Measurements from ENCODE around the gene HDAC9. TPM values are rescaled to one million over a fixed set of nuclear protein-coding genes. Genes with fewer than 3 reads are reported as not detected.

Gene HDAC9
- polyA plus RNA-seq, 1 of the 3 experiments (the other 2 are of a cell fraction) = 11.6 TPM

DNA sequence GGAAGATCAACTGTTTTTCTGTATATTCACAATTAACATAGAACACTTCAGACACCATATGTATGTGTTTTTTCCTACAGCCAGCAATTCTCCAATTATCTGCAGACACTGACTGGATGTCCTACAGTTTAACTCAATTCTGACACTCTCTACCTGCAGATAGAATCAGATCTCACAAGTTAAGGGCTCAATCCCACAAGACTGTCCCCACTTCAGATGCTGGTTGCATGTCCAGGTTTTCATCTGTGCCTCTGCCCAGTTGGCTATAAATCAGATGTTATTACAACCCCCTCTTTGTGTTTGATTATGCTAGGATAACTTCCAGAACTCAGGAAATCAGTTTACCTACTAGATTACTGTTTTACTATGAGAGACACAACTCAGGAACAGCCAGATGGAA, 326.0 kb downstream of the HDAC9 start (continued):
- TF ChIP-seq, protein P1, sequence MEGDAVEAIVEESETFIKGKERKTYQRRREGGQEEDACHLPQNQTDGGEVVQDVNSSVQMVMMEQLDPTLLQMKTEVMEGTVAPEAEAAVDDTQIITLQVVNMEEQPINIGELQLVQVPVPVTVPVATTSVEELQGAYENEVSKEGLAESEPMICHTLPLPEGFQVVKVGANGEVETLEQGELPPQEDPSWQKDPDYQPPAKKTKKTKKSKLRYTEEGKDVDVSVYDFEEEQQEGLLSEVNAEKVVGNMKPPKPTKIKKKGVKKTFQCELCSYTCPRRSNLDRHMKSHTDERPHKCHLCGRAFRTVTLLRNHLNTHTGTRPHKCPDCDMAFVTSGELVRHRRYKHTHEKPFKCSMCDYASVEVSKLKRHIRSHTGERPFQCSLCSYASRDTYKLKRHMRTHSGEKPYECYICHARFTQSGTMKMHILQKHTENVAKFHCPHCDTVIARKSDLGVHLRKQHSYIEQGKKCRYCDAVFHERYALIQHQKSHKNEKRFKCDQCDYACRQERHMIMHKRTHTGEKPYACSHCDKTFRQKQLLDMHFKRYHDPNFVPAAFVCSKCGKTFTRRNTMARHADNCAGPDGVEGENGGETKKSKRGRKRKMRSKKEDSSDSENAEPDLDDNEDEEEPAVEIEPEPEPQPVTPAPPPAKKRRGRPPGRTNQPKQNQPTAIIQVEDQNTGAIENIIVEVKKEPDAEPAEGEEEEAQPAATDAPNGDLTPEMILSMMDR (IDR thresholded peaks at IDR 0.05) = no peak
- TF ChIP-seq RFX5 (IDR thresholded peaks at IDR 0.05; ENCODE audit: low read length) (no peak), RAD21 (IDR thresholded peaks at IDR 0.05; ENCODE audit: low read length) (peak; percentile 9; the same call in 1 of the 2 replicates), ELF1 (IDR thresholded peaks at IDR 0.05) (no peak), MXI1 (IDR thresholded peaks at IDR 0.05; ENCODE audit: low read depth, low read length) (0 out of 2 replicates have a peak, but pooled peaks have one; percentile 10), RCOR1 (IDR thresholded peaks at IDR 0.05; ENCODE audit: low read length) (peak; percentile 54; the same call in 1 of the 2 replicates), TAF1 (IDR thresholded peaks at IDR 0.05; ENCODE audit: borderline replicate concordance, low read depth, low read length) (no peak), EP300 (IDR thresholded peaks at IDR 0.05; ENCODE audit: borderline replicate concordance in 1 of 2, low read depth in 1 of 2, low read length in 1 of 2) (peak in 1 of 2 experiments; percentile 89; a peak in 2 of 4 replicates), FOXJ3 (CRISPR knock-in tag; IDR thresholded peaks at IDR 0.05) (peak; percentile 48; the same call in 1 of the 2 replicates), MEF2A (IDR thresholded peaks at IDR 0.05; ENCODE audit: borderline replicate concordance, low read depth) (no peak)
- TF ChIP-seq, protein P2, sequence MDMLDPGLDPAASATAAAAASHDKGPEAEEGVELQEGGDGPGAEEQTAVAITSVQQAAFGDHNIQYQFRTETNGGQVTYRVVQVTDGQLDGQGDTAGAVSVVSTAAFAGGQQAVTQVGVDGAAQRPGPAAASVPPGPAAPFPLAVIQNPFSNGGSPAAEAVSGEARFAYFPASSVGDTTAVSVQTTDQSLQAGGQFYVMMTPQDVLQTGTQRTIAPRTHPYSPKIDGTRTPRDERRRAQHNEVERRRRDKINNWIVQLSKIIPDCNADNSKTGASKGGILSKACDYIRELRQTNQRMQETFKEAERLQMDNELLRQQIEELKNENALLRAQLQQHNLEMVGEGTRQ (IDR thresholded peaks at IDR 0.05; ENCODE audit: borderline replicate concordance, low read depth, low read length) = no peak
- TF ChIP-seq, protein P3, sequence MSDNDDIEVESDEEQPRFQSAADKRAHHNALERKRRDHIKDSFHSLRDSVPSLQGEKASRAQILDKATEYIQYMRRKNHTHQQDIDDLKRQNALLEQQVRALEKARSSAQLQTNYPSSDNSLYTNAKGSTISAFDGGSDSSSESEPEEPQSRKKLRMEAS (IDR thresholded peaks at IDR 0.05; ENCODE audit: low read depth) = no peak
- TF ChIP-seq, protein P4, sequence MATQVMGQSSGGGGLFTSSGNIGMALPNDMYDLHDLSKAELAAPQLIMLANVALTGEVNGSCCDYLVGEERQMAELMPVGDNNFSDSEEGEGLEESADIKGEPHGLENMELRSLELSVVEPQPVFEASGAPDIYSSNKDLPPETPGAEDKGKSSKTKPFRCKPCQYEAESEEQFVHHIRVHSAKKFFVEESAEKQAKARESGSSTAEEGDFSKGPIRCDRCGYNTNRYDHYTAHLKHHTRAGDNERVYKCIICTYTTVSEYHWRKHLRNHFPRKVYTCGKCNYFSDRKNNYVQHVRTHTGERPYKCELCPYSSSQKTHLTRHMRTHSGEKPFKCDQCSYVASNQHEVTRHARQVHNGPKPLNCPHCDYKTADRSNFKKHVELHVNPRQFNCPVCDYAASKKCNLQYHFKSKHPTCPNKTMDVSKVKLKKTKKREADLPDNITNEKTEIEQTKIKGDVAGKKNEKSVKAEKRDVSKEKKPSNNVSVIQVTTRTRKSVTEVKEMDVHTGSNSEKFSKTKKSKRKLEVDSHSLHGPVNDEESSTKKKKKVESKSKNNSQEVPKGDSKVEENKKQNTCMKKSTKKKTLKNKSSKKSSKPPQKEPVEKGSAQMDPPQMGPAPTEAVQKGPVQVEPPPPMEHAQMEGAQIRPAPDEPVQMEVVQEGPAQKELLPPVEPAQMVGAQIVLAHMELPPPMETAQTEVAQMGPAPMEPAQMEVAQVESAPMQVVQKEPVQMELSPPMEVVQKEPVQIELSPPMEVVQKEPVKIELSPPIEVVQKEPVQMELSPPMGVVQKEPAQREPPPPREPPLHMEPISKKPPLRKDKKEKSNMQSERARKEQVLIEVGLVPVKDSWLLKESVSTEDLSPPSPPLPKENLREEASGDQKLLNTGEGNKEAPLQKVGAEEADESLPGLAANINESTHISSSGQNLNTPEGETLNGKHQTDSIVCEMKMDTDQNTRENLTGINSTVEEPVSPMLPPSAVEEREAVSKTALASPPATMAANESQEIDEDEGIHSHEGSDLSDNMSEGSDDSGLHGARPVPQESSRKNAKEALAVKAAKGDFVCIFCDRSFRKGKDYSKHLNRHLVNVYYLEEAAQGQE (IDR thresholded peaks at IDR 0.05; ENCODE audit: low read depth, low read length) = no peak

DNA sequence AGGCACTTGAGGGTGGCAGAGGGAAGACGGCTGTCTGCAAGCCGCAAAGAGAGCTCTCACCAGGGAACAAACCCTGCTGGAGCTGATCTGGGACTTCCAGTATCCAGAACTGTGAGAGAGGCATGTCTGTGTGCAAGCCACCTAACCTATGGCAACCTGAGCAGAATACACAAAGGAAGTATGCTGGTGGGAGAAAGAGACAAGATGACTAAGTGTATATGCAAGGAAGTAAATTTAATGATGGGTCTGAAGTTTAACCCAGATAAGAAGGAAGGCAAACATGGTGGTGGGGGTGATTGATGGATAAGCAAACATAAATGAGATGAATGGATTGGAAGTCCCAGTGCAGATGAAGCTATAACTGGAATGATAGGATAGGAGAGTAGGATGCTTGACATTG, 328.6 kb downstream of the HDAC9 start:
- H3K9me3 ChIP-seq = no peaks in the 10 kb centered on the region
- no peaks in the 10 kb centered on the region for H3K27me3 ChIP-seq (ENCODE audit: insufficient read depth)
- POLR2A ChIA-PET = interaction anchor here (1.1 kb wide), 1 partner anchor 266 kb away, joined by 3 read pairs; no protein-coding TSS in a partner anchor
- no peak overlapping the region for H3K9ac ChIP-seq
- no peak overlapping the region for H2AFZ ChIP-seq (ENCODE audit: low read depth)
- no peaks in the 10 kb centered on the region for H3K79me2 ChIP-seq (ENCODE audit: insufficient read depth)
- no peaks in the 10 kb centered on the region for H3K9me2 ChIP-seq
- no peak overlapping the region for H3K4me2 ChIP-seq
- CTCF ChIA-PET = interaction anchor here (1.0 to 1.1 kb wide), 2 partner anchors 15 to 415 kb away, joined by 3 read pairs; no protein-coding TSS in a partner anchor
- H3K4me3 ChIP-seq (ENCODE audit: low read depth in 2 of 2, low read length in 1 of 2) = no peak overlapping the region
- WGBS (ENCODE audit: low lambda C conversion rate) = 86% methylated on average over 2 of the region's 2 CpGs
- no peak overlapping the region for H3K27ac ChIP-seq (ENCODE audit: low read depth in 2 of 2, low read length in 1 of 2)
- no peak for DNase-seq
- H3K36me3 ChIP-seq (replicated peaks in 1 of 2; ENCODE audit: control insufficient read depth in 1 of 2, insufficient read depth in 2 of 2, low read length in 1 of 2) = no peaks in the 10 kb centered on the region
- peaks cover 11 to 31% of the 10 kb centered on the region in 2 experiments for H3K4me1 ChIP-seq (ENCODE audit: control insufficient read depth in 1 of 2, insufficient read depth in 2 of 2, low read depth in 1 of 2, low read length in 1 of 2)
- no peaks in the 10 kb centered on the region for H3F3A ChIP-seq (replicated peaks; ENCODE audit: insufficient read depth)
- no peaks in the 10 kb centered on the region for H4K20me1 ChIP-seq (ENCODE audit: insufficient read depth)
- TF ChIP-seq, protein P5, sequence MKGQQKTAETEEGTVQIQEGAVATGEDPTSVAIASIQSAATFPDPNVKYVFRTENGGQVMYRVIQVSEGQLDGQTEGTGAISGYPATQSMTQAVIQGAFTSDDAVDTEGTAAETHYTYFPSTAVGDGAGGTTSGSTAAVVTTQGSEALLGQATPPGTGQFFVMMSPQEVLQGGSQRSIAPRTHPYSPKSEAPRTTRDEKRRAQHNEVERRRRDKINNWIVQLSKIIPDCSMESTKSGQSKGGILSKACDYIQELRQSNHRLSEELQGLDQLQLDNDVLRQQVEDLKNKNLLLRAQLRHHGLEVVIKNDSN (IDR thresholded peaks at IDR 0.05; ENCODE audit: borderline replicate concordance, low read depth) = no peak
- TF ChIP-seq POLR2AphosphoS5 (IDR thresholded peaks at IDR 0.05; ENCODE audit: low read depth, low read length) = no peak
- TF ChIP-seq MXI1 (IDR thresholded peaks at IDR 0.05; ENCODE audit: low read depth, low read length) = no peak
- no peak for TF ChIP-seq JUND (IDR thresholded peaks at IDR 0.05)
- no peak for TF ChIP-seq EZH2phosphoT487 (IDR thresholded peaks at IDR 0.05; ENCODE audit: borderline replicate concordance, low read depth)
- no peak for TF ChIP-seq NFIC (IDR thresholded peaks at IDR 0.05; ENCODE audit: borderline replicate concordance)
- TF ChIP-seq SMC3 (IDR thresholded peaks at IDR 0.05; ENCODE audit: low read depth, low read length) = no peak
- TF ChIP-seq, protein P4 (IDR thresholded peaks at IDR 0.05; ENCODE audit: low read depth, low read length) = no peak

Data from SK-N-SH (cell line).